T-cell (primary cell): Measurements from ENCODE around the gene C1orf146. TPM values are rescaled to one million over a fixed set of nuclear protein-coding genes. Genes with fewer than 3 reads are reported as not detected.

Experiments
- ATAC-seq, 4 experiments: fragments of 200-7000 bp in 3 of 4; fragments of 150-1000 bp in 1 of 4; cut with Tn5 transposase; replicated peaks in 1 of 4; 1 replicate in 3 of 4; 2 replicates in 1 of 4; pipeline ENCODE4 v1.10.0; 2021; ENCODE audit warnings: moderate library complexity in 3 of 4, mild to moderate bottlenecking in 2 of 4, moderate number of reproducible peaks in 1 of 4
- CTCF ChIA-PET, 2 donors: fragments of 300-600 bp; sonication (Branson Sonifier 250); formaldehyde crosslinking; loops; one replicate each; lab custom pipeline; 2022; ENCODE audit warnings: antibody characterized with exemption in 2 of 2; lab: Charles Lee
- POLR2A ChIA-PET, 2 donors: fragments of 300-600 bp; sonication (Branson Sonifier 250); formaldehyde crosslinking; loops; one replicate each; lab custom pipeline; 2022; ENCODE audit warnings: antibody characterized with exemption in 2 of 2; lab: Charles Lee
- DNase-seq, 35 experiments: peaks; one replicate each; pipeline versions ENCODE4 v3.0.0 to v3.0.0-alpha.2; 2013 to 2023
- H3K27ac ChIP-seq: one replicate; pipeline ENCODE4 v1.5.1; 2013; ENCODE audit warnings: low read length
- H3K27me3 ChIP-seq, 2 experiments: replicated peaks in 1 of 2; 1 replicate in 1 of 2; 2 replicates in 1 of 2; pipeline versions ENCODE4 v1.6.1 to v1.7.0; 2013; ENCODE audit warnings: low read length in 1 of 2, mixed read lengths in 1 of 2; ENCODE audit not compliant: control insufficient read depth in 2 of 2, insufficient read depth in 2 of 2; ENCODE audit errors: extremely low read depth in 1 of 2
- H3K36me3 ChIP-seq, 2 donors: 1 replicate in 1 of 2; 2 replicates in 1 of 2; pipeline versions ENCODE4 v1.6.1 to v1.7.0; 2013; ENCODE audit warnings: low read length in 1 of 2; ENCODE audit not compliant: control insufficient read depth in 2 of 2, insufficient read depth in 1 of 2; ENCODE audit errors: extremely low read depth in 1 of 2
- H3K4me1 ChIP-seq, 2 experiments: 1 replicate in 1 of 2; 2 replicates in 1 of 2; pipeline versions ENCODE4 v1.6.1 to v1.7.0; 2013; ENCODE audit warnings: low read length in 2 of 2, mixed read lengths in 1 of 2; ENCODE audit not compliant: insufficient read depth in 2 of 2, control insufficient read depth in 1 of 2; ENCODE audit errors: extremely low read depth in 1 of 2
- H3K4me3 ChIP-seq, 2 donors: 1 replicate in 1 of 2; 2 replicates in 1 of 2; pipeline versions ENCODE4 v1.5.1 to v1.7.0; 2013; ENCODE audit warnings: mild to moderate bottlenecking in 2 of 2, low read length in 1 of 2, moderate library complexity in 1 of 2; ENCODE audit not compliant: control insufficient read depth in 1 of 2; ENCODE audit errors: extremely low read depth in 1 of 2
- H3K9me3 ChIP-seq: 2 replicates; pipeline ENCODE4 v1.7.0; 2013
- H3K27ac Mint-ChIP-seq, 2 donors: one replicate each; pipeline ENCODE4 v1.8.0; 2020 to 2021; ENCODE audit warnings: mild to moderate bottlenecking in 2 of 2, mixed read lengths in 2 of 2
- H3K27me3 Mint-ChIP-seq, 2 donors: one replicate each; pipeline ENCODE4 v1.8.0; 2021 to 2022; ENCODE audit warnings: mixed read lengths in 2 of 2
- H3K36me3 Mint-ChIP-seq: one replicate; pipeline ENCODE4 v1.8.0; 2021; ENCODE audit warnings: mixed read lengths
- H3K4me1 Mint-ChIP-seq, 3 donors: one replicate each; pipeline ENCODE4 v1.8.0; 2020 to 2022; ENCODE audit warnings: mixed read lengths in 3 of 3, mild to moderate bottlenecking in 1 of 3
- H3K4me3 Mint-ChIP-seq, 3 donors: one replicate each; pipeline ENCODE4 v1.8.0; 2020 to 2022; ENCODE audit warnings: mild to moderate bottlenecking in 3 of 3, mixed read lengths in 3 of 3, moderate library complexity in 3 of 3
- H3K9me3 Mint-ChIP-seq, 3 donors: one replicate each; pipeline ENCODE4 v1.8.0; 2020 to 2022; ENCODE audit warnings: mixed read lengths in 3 of 3
- WGBS: methylation state at CpG from one replicate; pipeline ENCODE4 v1.1.5; 2013; ENCODE audit warnings: missing lambda C conversion rate; ENCODE audit not compliant: insufficient coverage; 5-methylcytosine and 5-hydroxymethylcytosine counted together
- total RNA-seq, 35 experiments: library from RNA in 6 of 35; stranded (reverse) in 6 of 35; fragments of 120-200 nt in 1 of 35; gene quantifications; one replicate each; pipeline versions ENCODE4 v1.2.1 to v1.2.4 and lab custom pipeline; 2013 to 2026

C1orf146 gene
- total RNA-seq, 5 donors from 2014 or later (not counting 1 experiment from before 2014, with no cell fraction given), result not detected

DNA sequence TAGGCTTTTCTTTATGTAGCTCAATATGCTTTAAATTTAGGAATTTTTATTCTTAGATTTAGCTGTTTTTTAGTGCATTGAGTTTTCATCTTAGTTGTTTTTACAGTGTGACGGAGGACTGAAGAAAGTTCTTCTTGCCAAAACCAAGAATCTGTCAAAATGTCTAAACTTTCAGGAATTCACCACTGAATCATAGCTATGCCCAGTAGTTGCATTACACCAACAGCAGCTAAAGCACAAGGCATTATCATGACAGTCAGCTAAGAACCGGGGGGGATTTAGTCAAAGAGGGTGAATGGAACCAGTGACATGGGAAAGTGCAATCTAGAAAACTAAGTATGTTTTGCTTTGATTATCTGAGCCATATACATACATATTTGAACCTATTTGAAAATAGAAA, 6.5 kb upstream of the C1orf146 start:
- Histone ChIP-seq H3K27me3 (no peaks in the 10 kb centered on the region), H3K36me3 (no peaks in the 10 kb centered on the region), H3K9me3 (no peaks in the 10 kb centered on the region), H3K4me3 (no peak overlapping the region), H3K4me1 (peaks cover 0 to 12% of the 10 kb centered on the region in 2 experiments), H3K27ac (no peak overlapping the region)
- no peaks in the 10 kb centered on the region for H3K27me3 Mint-ChIP-seq
- peaks cover 13 to 24% (median 15%) of the 10 kb centered on the region in 3 donors for H3K4me1 Mint-ChIP-seq
- no peak overlapping the region for H3K4me3 Mint-ChIP-seq
- no CpG with 5 or more reads among the region's 2 CpGs for WGBS
- ATAC-seq, result no peak
- DNase-seq, result no peak
- ChIA-PET POLR2A (interaction anchor here in 1 of 2 donors (0.6 to 1.2 kb wide), 2 partner anchors 16 to 112 kb away, joined by 3 to 8 read pairs; no protein-coding TSS in a partner anchor), CTCF (interaction anchor here (0.7 to 1.2 kb wide), 2 partner anchors 99 to 255 kb away, joined by 3 read pairs; no protein-coding TSS in a partner anchor)
- H3K36me3 Mint-ChIP-seq, result no peaks in the 10 kb centered on the region
- peaks cover 0 to 2% (median 0%) of the 10 kb centered on the region in 3 donors for H3K9me3 Mint-ChIP-seq
- H3K27ac Mint-ChIP-seq, result no peak overlapping the region

GRCh38 chr1:92218559-92218958, 844 bp downstream of the C1orf146 start:
- no peak for DNase-seq
- H3K9me3 Mint-ChIP-seq, result no peaks in the 10 kb centered on the region
- H3K4me1 Mint-ChIP-seq, result no peaks in the 10 kb centered on the region
- ChIA-PET POLR2A (interaction anchor here in 1 of 2 donors (0.5 kb wide), 1 partner anchor 127 kb away, joined by 4 read pairs; no protein-coding TSS in a partner anchor), CTCF (interaction anchor here (0.5 kb wide), 2 partner anchors 529 to 1089 kb away, joined by 4 to 6 read pairs; no protein-coding TSS in a partner anchor)
- WGBS, result 89% methylated on average over 8 of the region's 14 CpGs
- Histone ChIP-seq H3K27me3 (peaks cover 0 to 3% of the 10 kb centered on the region in 2 experiments), H3K9me3 (no peaks in the 10 kb centered on the region), H3K36me3 (no peaks in the 10 kb centered on the region), H3K4me3 (no peak overlapping the region), H3K27ac (no peak overlapping the region), H3K4me1 (no peaks in the 10 kb centered on the region)
- H3K27ac Mint-ChIP-seq, result no peak overlapping the region
- ATAC-seq, result no peak
- no peaks in the 10 kb centered on the region for H3K27me3 Mint-ChIP-seq
- H3K4me3 Mint-ChIP-seq, result no peak overlapping the region
- no peaks in the 10 kb centered on the region for H3K36me3 Mint-ChIP-seq

DNA sequence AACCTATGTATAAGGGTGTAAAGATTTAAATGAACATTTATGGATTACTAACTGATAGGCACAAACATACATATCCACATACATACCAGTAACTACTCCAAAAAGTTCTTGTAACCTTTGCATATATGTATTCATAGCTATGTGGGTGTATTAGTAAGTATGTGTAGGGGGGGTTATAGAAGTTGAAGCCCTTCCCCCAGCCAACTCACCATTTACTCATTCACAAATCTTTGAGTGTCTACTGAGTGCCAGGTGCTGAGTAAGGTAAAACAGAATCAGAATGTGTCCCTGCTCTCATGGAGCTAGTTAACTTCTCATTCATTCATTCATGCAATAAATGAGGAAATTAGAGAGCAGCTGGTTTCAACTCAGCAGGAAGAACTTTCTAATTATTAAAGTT, 1.3 kb downstream of the C1orf146 start:
- no peak for ATAC-seq
- Histone ChIP-seq H3K27ac (no peak overlapping the region), H3K27me3 (peaks cover 0 to 3% of the 10 kb centered on the region in 2 experiments), H3K36me3 (no peaks in the 10 kb centered on the region), H3K4me3 (no peak overlapping the region), H3K4me1 (no peaks in the 10 kb centered on the region), H3K9me3 (no peaks in the 10 kb centered on the region)
- H3K36me3 Mint-ChIP-seq, result no peaks in the 10 kb centered on the region
- no peaks in the 10 kb centered on the region for H3K27me3 Mint-ChIP-seq
- no peak for DNase-seq
- CTCF ChIA-PET, result interaction anchor here (0.5 kb wide), 2 partner anchors 528 to 1089 kb away, joined by 4 to 6 read pairs; no protein-coding TSS in a partner anchor
- H3K4me3 Mint-ChIP-seq, result no peak overlapping the region
- H3K27ac Mint-ChIP-seq, result no peak overlapping the region
- no peaks in the 10 kb centered on the region for H3K4me1 Mint-ChIP-seq
- H3K9me3 Mint-ChIP-seq, result no peaks in the 10 kb centered on the region
- POLR2A ChIA-PET, result interaction anchor here in 1 of 2 donors (0.5 kb wide), 1 partner anchor 127 kb away, joined by 4 read pairs; no protein-coding TSS in a partner anchor

- DNase-seq (no peak), ATAC-seq (no peak)
- Histone ChIP-seq H3K36me3 (no peaks in the 10 kb centered on the region), H3K27ac (no peak overlapping the region), H3K9me3 (no peaks in the 10 kb centered on the region), H3K4me3 (no peak overlapping the region), H3K27me3 (no peaks in the 10 kb centered on the region), H3K4me1 (no peaks in the 10 kb centered on the region)
- POLR2A ChIA-PET, result no interaction called here
- Mint-ChIP-seq H3K9me3 (no peaks in the 10 kb centered on the region), H3K4me1 (no peaks in the 10 kb centered on the region), H3K36me3 (no peaks in the 10 kb centered on the region), H3K4me3 (no peak overlapping the region), H3K27ac (no peak overlapping the region), H3K27me3 (peaks cover 0 to 9% of the 10 kb centered on the region in 2 donors)
- no CpG with 5 or more reads among the region's 3 CpGs for WGBS
- CTCF ChIA-PET, result no interaction called here
These were observed 10.7 kb downstream of the C1orf146 start for GRCh38 chr1:92228401-92228800.

- ChIA-PET POLR2A (interaction anchor here (0.5 to 0.6 kb wide), 2 partner anchors 380 to 472 kb away, joined by 3 read pairs; no protein-coding TSS in a partner anchor), CTCF (interaction anchor here in 1 of 2 donors (0.5 kb wide), 1 partner anchor 102 kb away, joined by 5 read pairs; no protein-coding TSS in a partner anchor)
- H3K27me3 ChIP-seq, result no peaks in the 10 kb centered on the region
- no peaks in the 10 kb centered on the region for H3K4me1 Mint-ChIP-seq
- H3K4me1 ChIP-seq, result no peaks in the 10 kb centered on the region
- H3K27me3 Mint-ChIP-seq, result peaks cover 0 to 10% of the 10 kb centered on the region in 2 donors
- H3K27ac Mint-ChIP-seq, result no peak overlapping the region
- H3K9me3 Mint-ChIP-seq, result no peaks in the 10 kb centered on the region
- no peak overlapping the region for H3K27ac ChIP-seq
- DNase-seq (no peak), ATAC-seq (no peak)
- no peak overlapping the region for H3K4me3 ChIP-seq
- no peaks in the 10 kb centered on the region for H3K36me3 ChIP-seq
- no peaks in the 10 kb centered on the region for H3K36me3 Mint-ChIP-seq
- H3K4me3 Mint-ChIP-seq, result no peak overlapping the region
- WGBS, result no CpG with 5 or more reads among the region's 1 CpG
- H3K9me3 ChIP-seq, result no peaks in the 10 kb centered on the region
These were observed 13.0 kb downstream of the C1orf146 start for GRCh38 chr1:92230736-92231135.

DNA sequence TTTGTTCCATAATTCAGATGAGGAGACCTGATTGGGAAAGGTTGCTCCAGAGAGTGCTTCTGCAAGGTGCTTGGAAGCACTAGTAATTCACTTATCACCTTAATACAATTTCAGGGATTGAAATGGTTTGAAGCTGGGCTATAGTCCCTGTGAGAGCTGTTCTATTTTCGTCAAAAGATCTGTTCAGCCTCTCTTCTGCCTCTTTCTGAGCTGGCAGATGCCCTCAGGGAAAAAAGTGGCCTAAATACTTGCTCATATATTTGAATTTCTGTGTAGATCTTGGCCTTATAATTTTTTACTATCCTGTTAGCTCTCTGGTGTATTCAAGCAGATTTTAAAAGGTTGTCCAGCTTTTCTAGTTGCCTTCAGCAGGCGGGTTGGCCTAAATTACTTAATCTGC, 22.3 kb downstream of the C1orf146 start:
- peaks cover 0 to 4% of the 10 kb centered on the region in 2 experiments for H3K27me3 ChIP-seq
- WGBS, result no CpG with 5 or more reads among the region's 2 CpGs
- H3K4me1 ChIP-seq, result no peaks in the 10 kb centered on the region
- no peaks in the 10 kb centered on the region for H3K36me3 Mint-ChIP-seq
- no peaks in the 10 kb centered on the region for H3K9me3 Mint-ChIP-seq
- H3K4me1 Mint-ChIP-seq, result no peaks in the 10 kb centered on the region
- H3K4me3 ChIP-seq, result no peak overlapping the region
- no peak overlapping the region for H3K27ac Mint-ChIP-seq
- POLR2A ChIA-PET, result no interaction called here
- no peaks in the 10 kb centered on the region for H3K36me3 ChIP-seq
- H3K27ac ChIP-seq, result no peak overlapping the region
- H3K4me3 Mint-ChIP-seq, result no peak overlapping the region
- no peaks in the 10 kb centered on the region for H3K9me3 ChIP-seq
- no peak for ATAC-seq
- DNase-seq, result no peak
- peaks cover 7 to 19% of the 10 kb centered on the region in 2 donors for H3K27me3 Mint-ChIP-seq
- CTCF ChIA-PET, result no interaction called here
